H1 (cell line): ENCODE results near the gene HBS1L. TPM values are rescaled to one million over a fixed set of nuclear protein-coding genes. Genes with fewer than 3 reads are reported as not detected.

ENCODE experiments used
- CTCF ChIA-PET: fragments of 300-600 bp; sonication (Branson Sonifier 250); formaldehyde crosslinking; loops from one replicate; lab custom pipeline; 2021; ENCODE audit not compliant: partially characterized antibody; lab: Charles Lee
- POLR2A ChIA-PET: fragments of 300-600 bp; sonication (Branson Sonifier 250); formaldehyde crosslinking; loops from one replicate; lab custom pipeline; 2021; ENCODE audit warnings: inconsistent platforms; ENCODE audit not compliant: partially characterized antibody; lab: Charles Lee
- DNase-seq, 2 experiments: peaks; one replicate each; pipeline versions ENCODE4 v3.0.0 to v3.0.0-alpha.2; 2010 to 2022; ENCODE audit warnings: low spot score in 2 of 2, low read depth in 1 of 2, mixed read lengths in 1 of 2
- FAIRE-seq: peaks from 2 replicates; lab custom pipeline; 2011; peaks lifted over from hg19 to GRCh38; lab: Jason Lieb, UNC
- H2AFZ ChIP-seq: 2 replicates; pipeline ENCODE4 v1.8.1; 2012; ENCODE audit warnings: low read length, inconsistent platforms
- H2AK5ac ChIP-seq: 2 replicates; pipeline ENCODE4 v1.6.1; 2013; ENCODE audit warnings: low read depth, low read length
- H2BK120ac ChIP-seq: replicated peaks from 2 replicates; pipeline ENCODE3; 2013; ENCODE audit warnings: low read depth, low read length, inconsistent platforms
- H2BK12ac ChIP-seq: 2 replicates; pipeline ENCODE4 v1.6.1; 2013; ENCODE audit warnings: low read depth, low read length
- H2BK15ac ChIP-seq: 2 replicates; pipeline ENCODE4 v1.6.1; 2013; ENCODE audit warnings: low read length
- H2BK20ac ChIP-seq: 2 replicates; pipeline ENCODE4 v1.6.1; 2013; ENCODE audit warnings: low read length
- H2BK5ac ChIP-seq: 2 replicates; pipeline ENCODE4 v1.6.1; 2013; ENCODE audit warnings: low read depth, low read length
- H3K14ac ChIP-seq: 2 replicates; pipeline ENCODE4 v1.6.1; 2013; ENCODE audit warnings: inconsistent platforms; ENCODE audit not compliant: insufficient read length
- H3K18ac ChIP-seq: 2 replicates; pipeline ENCODE4 v1.6.1; 2013; ENCODE audit warnings: low read length; ENCODE audit errors: extremely low read depth
- H3K23ac ChIP-seq: 2 replicates; pipeline ENCODE4 v1.6.1; 2013; ENCODE audit warnings: inconsistent platforms; ENCODE audit not compliant: insufficient read length
- H3K23me2 ChIP-seq: 2 replicates; pipeline ENCODE4 v1.6.1; 2013; ENCODE audit warnings: low read depth, low read length
- H3K27ac ChIP-seq: 2 replicates; pipeline ENCODE4 v1.6.1; 2011; ENCODE audit warnings: low read depth, low read length, inconsistent platforms
- H3K27me3 ChIP-seq, 4 experiments: replicated peaks in 1 of 4; 1 replicate in 1 of 4; 2 replicates in 3 of 4; pipeline versions ENCODE4 v1.6.1 to v1.8.1; 2011 to 2013; ENCODE audit warnings: low read length in 3 of 4, mild to moderate bottlenecking in 3 of 4, inconsistent platforms in 2 of 4, mixed read lengths in 2 of 4, moderate library complexity in 1 of 4; ENCODE audit not compliant: control insufficient read depth in 3 of 4, insufficient read depth in 3 of 4; ENCODE audit errors: extremely low read depth in 1 of 4
- H3K36me3 ChIP-seq, 4 experiments: 2 replicates each; pipeline versions ENCODE4 v1.6.1 to v1.8.1; 2011 to 2013; ENCODE audit warnings: mild to moderate bottlenecking in 4 of 4, low read length in 3 of 4, moderate library complexity in 2 of 4, control low read depth in 1 of 4, inconsistent platforms in 1 of 4; ENCODE audit not compliant: insufficient read depth in 4 of 4, control insufficient read depth in 2 of 4
- H3K4ac ChIP-seq: replicated peaks from 2 replicates; pipeline ENCODE3; 2013; ENCODE audit warnings: low read length, low read depth, mixed read lengths, inconsistent platforms; ENCODE audit not compliant: insufficient read length
- H3K4me1 ChIP-seq, 4 experiments: replicated peaks in 1 of 4; 1 replicate in 1 of 4; 2 replicates in 3 of 4; pipeline versions ENCODE4 v1.6.1 to v1.8.1; 2011 to 2013; ENCODE audit warnings: low read length in 3 of 4, inconsistent platforms in 2 of 4, mixed read lengths in 1 of 4; ENCODE audit not compliant: insufficient read depth in 4 of 4, control insufficient read depth in 3 of 4
- H3K4me2 ChIP-seq, 2 experiments: 2 replicates each; pipeline versions ENCODE4 v1.6.1 to v1.8.1; 2011 to 2013; ENCODE audit warnings: low read depth in 2 of 2, low read length in 2 of 2, control low read depth in 1 of 2, inconsistent platforms in 1 of 2, mild to moderate bottlenecking in 1 of 2; ENCODE audit not compliant: insufficient read depth in 1 of 2
- H3K4me3 ChIP-seq, 4 experiments: fragments of 200-600, 300-600 bp in 1 of 4; sonication (generic), shearing (Covaris generic), sonication (Bioruptor Twin) in 1 of 4; 2 replicates each; pipeline versions ENCODE4 v1.5.1 to v1.8.1; 2011 to 2016; ENCODE audit warnings: low read length in 4 of 4, low read depth in 3 of 4, control low read depth in 2 of 4, inconsistent platforms in 2 of 4, mild to moderate bottlenecking in 2 of 4, mixed read lengths in 1 of 4, moderate library complexity in 1 of 4; ENCODE audit not compliant: insufficient read depth in 2 of 4; ENCODE audit errors: extremely low read depth in 1 of 4
- H3K56ac ChIP-seq: replicated peaks from 2 replicates; pipeline ENCODE3; 2013; ENCODE audit warnings: low read depth, mild to moderate bottlenecking, mixed read lengths, low read length, inconsistent platforms; ENCODE audit not compliant: insufficient read length
- H3K79me1 ChIP-seq: 2 replicates; pipeline ENCODE4 v1.6.1; 2013; ENCODE audit warnings: low read depth, low read length, control low read depth
- H3K79me2 ChIP-seq, 2 experiments: 2 replicates each; pipeline versions ENCODE4 v1.6.1 to v1.8.1; 2012 to 2013; ENCODE audit warnings: low read length in 2 of 2, mild to moderate bottlenecking in 2 of 2, inconsistent platforms in 1 of 2; ENCODE audit not compliant: insufficient read depth in 2 of 2, control insufficient read depth in 1 of 2
- H3K9ac ChIP-seq, 4 experiments: replicated peaks in 1 of 4; 1 replicate in 1 of 4; 2 replicates in 3 of 4; pipeline versions ENCODE4 v1.6.1 to v1.8.1; 2011 to 2013; ENCODE audit warnings: low read depth in 3 of 4, low read length in 3 of 4, control low read depth in 2 of 4, mild to moderate bottlenecking in 2 of 4, moderate library complexity in 2 of 4, inconsistent platforms in 1 of 4; ENCODE audit errors: extremely low read depth in 1 of 4
- H3K9me3 ChIP-seq, 2 experiments: 2 replicates each; pipeline versions ENCODE4 v1.6.1 to v1.8.1; 2012 to 2013; ENCODE audit warnings: mild to moderate bottlenecking in 2 of 2, moderate library complexity in 2 of 2, control low read depth in 1 of 2, inconsistent platforms in 1 of 2, low read depth in 1 of 2, low read length in 1 of 2, mixed read lengths in 1 of 2; ENCODE audit not compliant: insufficient read depth in 2 of 2
- H4K20me1 ChIP-seq, 2 experiments: replicated peaks in 1 of 2; 2 replicates each; pipeline versions ENCODE3 to v1.8.1; 2011 to 2013; ENCODE audit warnings: inconsistent platforms in 2 of 2, low read length in 2 of 2, mild to moderate bottlenecking in 1 of 2; ENCODE audit not compliant: insufficient read depth in 2 of 2, control insufficient read depth in 1 of 2
- H4K5ac ChIP-seq: 2 replicates; pipeline ENCODE4 v1.6.1; 2013; ENCODE audit warnings: low read length, low read depth, mixed read lengths, inconsistent platforms; ENCODE audit not compliant: insufficient read length
- H4K8ac ChIP-seq: 2 replicates; pipeline ENCODE4 v1.8.0; 2013; ENCODE audit warnings: mild to moderate bottlenecking, moderate library complexity, low read length, inconsistent platforms; ENCODE audit not compliant: insufficient read depth; ENCODE audit errors: extremely low read depth
- H4K91ac ChIP-seq: replicated peaks from 2 replicates; pipeline ENCODE3; 2013; ENCODE audit warnings: low read length, mixed read lengths, inconsistent platforms; ENCODE audit not compliant: insufficient read length
- BACH1 ChIP-seq: IDR thresholded peaks from 2 replicates; pipeline ENCODE4 v1.6.1; 2012; ENCODE audit warnings: low read length, improper control_type of control experiment
- CBX5 ChIP-seq: fragments of 300-800, 300-1000 bp; sonication (generic); IDR thresholded peaks from 2 replicates; pipeline ENCODE4 v1.7.1; 2016; ENCODE audit warnings: antibody characterized with exemption, low read length, low read depth
- TBP ChIP-seq: IDR thresholded peaks from 2 replicates; pipeline ENCODE4 v1.6.1; 2011; ENCODE audit warnings: low read depth, low read length, improper control_type of control experiment
- WGBS, 2 experiments: shearing (Covaris generic) in 1 of 2; methylation state at CpG; one replicate each; pipeline versions ENCODE4 v1.1.6 to v1.1.7; 2013 to 2015; ENCODE audit warnings: low lambda C conversion rate in 2 of 2, mixed read lengths in 2 of 2, inconsistent platforms in 1 of 2, low coverage in 1 of 2, missing lambda C conversion rate in 1 of 2; ENCODE audit not compliant: insufficient replicate concordance in 2 of 2, insufficient coverage in 1 of 2, insufficient read length in 1 of 2; ENCODE audit errors: extremely low coverage in 1 of 2, missing lambda C conversion rate in 1 of 2; 5-methylcytosine and 5-hydroxymethylcytosine counted together
- polyA plus RNA-seq, 7 experiments: library from polyadenylated mRNA; depleted of rRNA in 3 of 7; stranded (reverse) in 5 of 7; unstranded in 2 of 7; fragments of >200 nt in 5 of 7; fragments of 200-250 nt in 2 of 7; gene quantifications; 1 replicate in 5 of 7; 2 replicates in 1 of 7; 4 replicates in 1 of 7; pipeline versions ENCODE4 v1.2.1 to v1.2.3, GENCODE V29; 2011 to 2013; ENCODE audit warnings: missing spikeins in 2 of 7, mixed read lengths in 2 of 7
- total RNA-seq: library from RNA; stranded (reverse); fragmentation: NEBNext Ultra II Directional; extraction: Animal tissue kit (Norgen Biotek cat#: 25700); gene quantifications from 2 replicates; pipeline ENCODE4 v1.2.1, GENCODE V29; 2021

HBS1L gene
- total and polyA plus RNA-seq, 2 of the 8 experiments (the other 6 are each of a cell fraction or from before 2014, with no cell fraction given), result 28.1 to 97.1 TPM

- TF ChIP-seq TBP (no peak), BACH1 (no peak), CBX5 (no peak)
Measured at GRCh38 chr6:135081966-135082365, 27.3 kb upstream of the HBS1L start.

More at GRCh38 chr6:135081966-135082365, 27.3 kb upstream of the HBS1L start:
- no peak overlapping the region for H3K14ac ChIP-seq
- no peaks in the 10 kb centered on the region for H3K23me2 ChIP-seq
- H2AK5ac ChIP-seq, result no peak overlapping the region
- H4K8ac ChIP-seq, result no peak overlapping the region
- no peak overlapping the region for H3K4ac ChIP-seq
- FAIRE-seq, result no peak
- no peaks in the 10 kb centered on the region for H3K36me3 ChIP-seq
- no peak overlapping the region for H3K18ac ChIP-seq
- no peak overlapping the region for H2BK120ac ChIP-seq
- no peak overlapping the region for H3K4me3 ChIP-seq
- H2BK5ac ChIP-seq, result no peak overlapping the region
- H2BK12ac ChIP-seq, result no peak overlapping the region
- H3K79me1 ChIP-seq, result no peaks in the 10 kb centered on the region
- ChIA-PET CTCF (interaction anchor here (0.7 kb wide), 1 partner anchor 304 kb away, joined by 4 read pairs; no protein-coding TSS in a partner anchor), POLR2A (no interaction called here)
- no peak overlapping the region for H3K27ac ChIP-seq
- H2AFZ ChIP-seq, result no peak overlapping the region
- no peak overlapping the region for H2BK15ac ChIP-seq
- no peaks in the 10 kb centered on the region for H4K20me1 ChIP-seq
- no peak overlapping the region for H3K56ac ChIP-seq
- no peak overlapping the region for H4K91ac ChIP-seq
- no peak for DNase-seq
- H3K27me3 ChIP-seq, result no peaks in the 10 kb centered on the region; a peak in 1 of 7 replicates
- WGBS, 2 experiments, result 69% methylated on average over 1 of the region's 1 CpG; no CpG with 5 or more reads in 1 of the 2 experiments
- no peaks in the 10 kb centered on the region for H3K79me2 ChIP-seq
- H3K9me3 ChIP-seq, result no peaks in the 10 kb centered on the region
- no peak overlapping the region for H4K5ac ChIP-seq
- no peak overlapping the region for H3K23ac ChIP-seq
- no peak overlapping the region for H3K9ac ChIP-seq
- H2BK20ac ChIP-seq, result no peak overlapping the region
- H3K4me1 ChIP-seq, result no peaks in the 10 kb centered on the region
- no peak overlapping the region for H3K4me2 ChIP-seq
